ENCODE results near the gene ATP6AP1.

DNA sequence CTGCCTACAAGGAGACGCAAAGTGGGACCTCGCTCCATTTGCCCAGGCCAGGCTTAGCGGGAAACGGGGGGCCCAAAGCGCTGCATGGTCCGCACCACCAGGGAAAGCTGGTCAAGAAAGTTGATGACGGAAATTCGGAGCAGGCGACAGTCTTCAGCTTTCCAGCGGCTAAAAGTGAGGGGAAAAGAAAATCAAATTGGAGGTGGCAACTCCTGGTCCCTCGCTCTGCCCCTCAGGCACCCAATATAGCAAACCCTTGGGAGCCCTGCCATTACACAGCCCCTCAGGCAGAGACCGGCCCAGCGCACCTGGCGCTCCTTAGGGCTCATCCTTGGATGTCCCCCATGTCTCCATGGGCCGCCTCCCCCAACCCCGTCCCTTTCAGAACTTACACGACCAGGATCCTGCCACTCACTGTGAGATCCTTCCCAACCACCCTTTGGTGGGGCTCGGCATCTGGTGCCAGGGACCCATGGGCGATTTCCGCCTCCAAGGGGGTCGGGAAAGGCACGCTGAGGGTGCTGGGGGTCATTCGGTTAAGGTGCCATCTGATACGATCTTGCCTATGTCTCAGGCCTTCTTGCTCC is 49.5 kb downstream of the ATP6AP1 start:
- no peak for TF ChIP-seq CTCF (IDR thresholded peaks at IDR 0.05)
- TF ChIP-seq EZH2phosphoT487 (IDR thresholded peaks at IDR 0.05) = no peak
